Neural progenitor cell (in vitro differentiated cells): ENCODE data around the gene DEFB112. TPM values are rescaled to one million over a fixed set of nuclear protein-coding genes. Genes with fewer than 3 reads are reported as not detected.

Source experiments
- DNase-seq: peaks from one replicate; pipeline ENCODE4 v3.0.0-alpha.2; 2016; ENCODE audit warnings: low spot score
- H2AFZ ChIP-seq: fragments of 200-600 bp; sonication (generic); replicated peaks from 2 replicates; pipeline ENCODE4 v1.6.1; 2016; ENCODE audit warnings: antibody characterized with exemption
- H3F3A ChIP-seq: fragments of 200-600 bp; sonication (generic); 2 replicates; pipeline ENCODE4 v1.6.1; 2016; ENCODE audit warnings: antibody characterized with exemption, low read depth
- H3K27ac ChIP-seq: fragments of 200-600 bp; sonication (generic); 2 replicates; pipeline ENCODE4 v1.5.1; 2016; ENCODE audit warnings: mild to moderate bottlenecking
- H3K27me3 ChIP-seq: fragments of 200-600 bp; sonication (generic); 2 replicates; pipeline ENCODE4 v1.6.1; 2016; ENCODE audit warnings: mild to moderate bottlenecking, moderate library complexity
- H3K36me3 ChIP-seq: fragments of 200-600 bp; sonication (generic); 2 replicates; pipeline ENCODE4 v1.5.1; 2016
- H3K4me1 ChIP-seq: fragments of 200-600 bp; sonication (generic); 2 replicates; pipeline ENCODE4 v1.6.1; 2016; ENCODE audit warnings: mixed run types
- H3K4me2 ChIP-seq: fragments of 200-600 bp; sonication (generic); 2 replicates; pipeline ENCODE4 v1.6.1; 2016
- H3K4me3 ChIP-seq: fragments of 200-600 bp; sonication (generic); 2 replicates; pipeline ENCODE4 v1.5.1; 2016
- H3K79me2 ChIP-seq: fragments of 200-600 bp; sonication (generic); 2 replicates; pipeline ENCODE4 v1.6.1; 2016; ENCODE audit warnings: low read depth
- H3K9ac ChIP-seq: fragments of 200-600 bp; sonication (generic); 2 replicates; pipeline ENCODE4 v1.6.1; 2016
- H3K9me3 ChIP-seq: fragments of 200-600 bp; sonication (generic); 2 replicates; pipeline ENCODE4 v1.5.1; 2016; ENCODE audit warnings: low read depth
- H4K20me1 ChIP-seq: fragments of 200-600 bp; sonication (generic); 2 replicates; pipeline ENCODE4 v1.6.1; 2016; ENCODE audit warnings: low read depth
- H3K27ac Mint-ChIP-seq: 3 replicates; pipeline ENCODE4 v1.8.0; 2021; ENCODE audit warnings: mixed read lengths
- H3K27me3 Mint-ChIP-seq: 2 replicates; pipeline ENCODE4 v1.8.0; 2022; ENCODE audit warnings: low read depth, mild to moderate bottlenecking, inconsistent platforms, moderate library complexity, mixed read lengths; ENCODE audit not compliant: insufficient read depth
- H3K36me3 Mint-ChIP-seq: 3 replicates; pipeline ENCODE4 v1.8.0; 2021; ENCODE audit warnings: mixed read lengths
- H3K4me1 Mint-ChIP-seq: 3 replicates; pipeline ENCODE4 v1.8.0; 2021; ENCODE audit warnings: mixed read lengths
- H3K4me3 Mint-ChIP-seq: 3 replicates; pipeline ENCODE4 v1.8.0; 2021; ENCODE audit warnings: mild to moderate bottlenecking, moderate library complexity, mixed read lengths
- H3K9me3 Mint-ChIP-seq: 3 replicates; pipeline ENCODE4 v1.8.0; 2020; ENCODE audit warnings: mixed read lengths
- EZH2 ChIP-seq: fragments of 200-600 bp; sonication (generic); IDR thresholded peaks from 2 replicates; pipeline ENCODE4 v1.6.1; 2017; ENCODE audit warnings: antibody characterized with exemption, mild to moderate bottlenecking, moderate library complexity
- EZH2phosphoT487 ChIP-seq: fragments of 200-600 bp; sonication (generic); IDR thresholded peaks from 2 replicates; pipeline ENCODE4 v1.6.1; 2017; ENCODE audit warnings: antibody characterized with exemption
- total RNA-seq: library from RNA; depleted of rRNA; stranded (reverse); fragments of >200 nt; gene quantifications from 2 replicates; pipeline ENCODE4 v1.2.3, GENCODE V29; 2015; ENCODE audit warnings: low replicate concordance
- TF ChIP-seq, protein P1 (sequence below): fragments of 200-600 bp; sonication (generic); IDR thresholded peaks from 2 replicates; pipeline ENCODE4 v1.5.1; 2017; ENCODE audit warnings: antibody characterized with exemption, mild to moderate bottlenecking

DEFB112 gene
- total RNA-seq, 1 donor from 2014 or later: not detected

DNA sequence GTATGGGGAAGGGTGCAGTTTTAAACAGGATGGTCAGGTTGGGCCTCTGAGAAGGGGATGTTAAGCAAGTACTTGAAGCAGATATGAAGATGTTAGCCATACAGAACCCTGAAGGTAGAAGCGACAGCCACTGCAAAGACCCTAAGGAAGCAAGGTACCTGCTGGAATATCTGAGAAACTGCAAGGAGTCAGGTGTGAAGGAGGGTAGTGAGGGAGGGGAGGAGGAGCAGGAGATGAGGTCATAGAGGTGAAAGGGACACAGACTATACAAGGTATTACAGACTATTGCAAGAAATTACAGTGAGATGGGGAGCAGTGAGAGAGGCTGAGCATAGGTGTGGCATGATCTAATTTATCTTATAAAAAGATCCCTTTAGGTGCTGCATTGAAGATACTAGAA, 22.2 kb upstream of the DEFB112 start:
- H3K4me1 ChIP-seq: no peaks in the 10 kb centered on the region
- Mint-ChIP-seq H3K4me1 (no peaks in the 10 kb centered on the region), H3K9me3 (no peaks in the 10 kb centered on the region), H3K4me3 (no peak overlapping the region), H3K36me3 (no peaks in the 10 kb centered on the region), H3K27me3 (peaks cover 3% of the 10 kb centered on the region), H3K27ac (no peak overlapping the region)
- no peak overlapping the region for H3K4me3 ChIP-seq
- H3K9ac ChIP-seq: no peak overlapping the region
- H3K4me2 ChIP-seq: no peak overlapping the region
- no peak overlapping the region for H3K27ac ChIP-seq
- no peaks in the 10 kb centered on the region for H4K20me1 ChIP-seq
- no peaks in the 10 kb centered on the region for H3K9me3 ChIP-seq
- H3K79me2 ChIP-seq: no peaks in the 10 kb centered on the region
- H3K27me3 ChIP-seq: no peaks in the 10 kb centered on the region
- no peak for DNase-seq
- no peak overlapping the region for H2AFZ ChIP-seq
- no peaks in the 10 kb centered on the region for H3K36me3 ChIP-seq
- no peaks in the 10 kb centered on the region for H3F3A ChIP-seq
- TF ChIP-seq EZH2: no peak
- no peak for TF ChIP-seq EZH2phosphoT487
- TF ChIP-seq, protein P1, sequence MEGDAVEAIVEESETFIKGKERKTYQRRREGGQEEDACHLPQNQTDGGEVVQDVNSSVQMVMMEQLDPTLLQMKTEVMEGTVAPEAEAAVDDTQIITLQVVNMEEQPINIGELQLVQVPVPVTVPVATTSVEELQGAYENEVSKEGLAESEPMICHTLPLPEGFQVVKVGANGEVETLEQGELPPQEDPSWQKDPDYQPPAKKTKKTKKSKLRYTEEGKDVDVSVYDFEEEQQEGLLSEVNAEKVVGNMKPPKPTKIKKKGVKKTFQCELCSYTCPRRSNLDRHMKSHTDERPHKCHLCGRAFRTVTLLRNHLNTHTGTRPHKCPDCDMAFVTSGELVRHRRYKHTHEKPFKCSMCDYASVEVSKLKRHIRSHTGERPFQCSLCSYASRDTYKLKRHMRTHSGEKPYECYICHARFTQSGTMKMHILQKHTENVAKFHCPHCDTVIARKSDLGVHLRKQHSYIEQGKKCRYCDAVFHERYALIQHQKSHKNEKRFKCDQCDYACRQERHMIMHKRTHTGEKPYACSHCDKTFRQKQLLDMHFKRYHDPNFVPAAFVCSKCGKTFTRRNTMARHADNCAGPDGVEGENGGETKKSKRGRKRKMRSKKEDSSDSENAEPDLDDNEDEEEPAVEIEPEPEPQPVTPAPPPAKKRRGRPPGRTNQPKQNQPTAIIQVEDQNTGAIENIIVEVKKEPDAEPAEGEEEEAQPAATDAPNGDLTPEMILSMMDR: no peak

DNA sequence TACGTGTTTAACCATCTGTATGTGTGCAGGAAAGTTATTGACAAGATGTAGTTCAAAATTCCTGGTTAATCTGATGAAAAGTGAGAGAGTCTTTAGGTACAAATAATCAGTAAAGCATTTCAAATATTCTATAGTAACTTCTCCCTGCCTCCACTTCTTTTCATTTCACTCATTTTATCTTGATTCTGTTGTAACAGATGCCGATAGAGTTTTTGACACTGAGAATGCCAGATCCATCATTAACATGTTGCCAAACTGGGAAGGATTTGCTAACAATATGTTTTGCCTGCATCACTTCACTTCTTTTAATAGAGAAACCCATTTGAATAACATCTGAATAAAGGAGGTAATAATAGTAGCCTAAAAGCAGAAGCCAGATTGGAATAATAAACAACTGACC, 20.4 kb upstream of the DEFB112 start:
- no peak overlapping the region for H3K4me3 ChIP-seq
- Mint-ChIP-seq H3K36me3 (no peaks in the 10 kb centered on the region), H3K27ac (no peak overlapping the region), H3K27me3 (peaks cover 3% of the 10 kb centered on the region), H3K4me3 (no peak overlapping the region), H3K9me3 (no peaks in the 10 kb centered on the region), H3K4me1 (no peaks in the 10 kb centered on the region)
- no peaks in the 10 kb centered on the region for H3K79me2 ChIP-seq
- H3K27ac ChIP-seq: no peak overlapping the region
- H3K36me3 ChIP-seq: no peaks in the 10 kb centered on the region
- H3K9me3 ChIP-seq: no peaks in the 10 kb centered on the region
- no peaks in the 10 kb centered on the region for H4K20me1 ChIP-seq
- H2AFZ ChIP-seq: no peak overlapping the region
- H3K9ac ChIP-seq: no peak overlapping the region
- H3K27me3 ChIP-seq: no peaks in the 10 kb centered on the region
- no peak for DNase-seq
- H3K4me2 ChIP-seq: no peak overlapping the region
- no peaks in the 10 kb centered on the region for H3K4me1 ChIP-seq
- no peaks in the 10 kb centered on the region for H3F3A ChIP-seq
- TF ChIP-seq EZH2phosphoT487: no peak
- TF ChIP-seq, protein P1: no peak
- TF ChIP-seq EZH2: no peak

GRCh38 chr6:50062051-50062450, 12.3 kb upstream of the DEFB112 start:
- no peak for TF ChIP-seq EZH2
- TF ChIP-seq, protein P1: peak; percentile 79
- Histone ChIP-seq H3K9me3 (no peaks in the 10 kb centered on the region), H3K9ac (no peak overlapping the region), H3K4me1 (no peaks in the 10 kb centered on the region), H2AFZ (no peak overlapping the region), H3K4me2 (no peak overlapping the region), H3K27ac (no peak overlapping the region), H3F3A (no peaks in the 10 kb centered on the region), H3K27me3 (no peaks in the 10 kb centered on the region), H3K4me3 (no peak overlapping the region), H3K36me3 (no peaks in the 10 kb centered on the region), H3K79me2 (no peaks in the 10 kb centered on the region), H4K20me1 (no peaks in the 10 kb centered on the region)
- peak; percentile 47 for DNase-seq
- Mint-ChIP-seq H3K27me3 (no peaks in the 10 kb centered on the region), H3K4me3 (no peak overlapping the region), H3K27ac (no peak overlapping the region), H3K4me1 (no peaks in the 10 kb centered on the region), H3K36me3 (no peaks in the 10 kb centered on the region), H3K9me3 (no peaks in the 10 kb centered on the region)

- H3K27ac Mint-ChIP-seq: no peak overlapping the region
- H3K27ac ChIP-seq: no peak overlapping the region
- TF ChIP-seq EZH2phosphoT487 (no peak), EZH2 (no peak)
- TF ChIP-seq, protein P1: no peak
- H3K4me1 ChIP-seq: no peaks in the 10 kb centered on the region
- no peaks in the 10 kb centered on the region for H3K4me1 Mint-ChIP-seq
- no peaks in the 10 kb centered on the region for H3K27me3 ChIP-seq
- H3K9me3 Mint-ChIP-seq: no peaks in the 10 kb centered on the region
- H3K36me3 Mint-ChIP-seq: no peaks in the 10 kb centered on the region
- no peaks in the 10 kb centered on the region for H4K20me1 ChIP-seq
- no peaks in the 10 kb centered on the region for H3K79me2 ChIP-seq
- no peak for DNase-seq
- no peaks in the 10 kb centered on the region for H3F3A ChIP-seq
- H3K36me3 ChIP-seq: no peaks in the 10 kb centered on the region
- no peak overlapping the region for H3K4me3 ChIP-seq
- no peak overlapping the region for H3K4me2 ChIP-seq
- H2AFZ ChIP-seq: no peak overlapping the region
- H3K9me3 ChIP-seq: no peaks in the 10 kb centered on the region
- H3K27me3 Mint-ChIP-seq: no peaks in the 10 kb centered on the region
- H3K9ac ChIP-seq: no peak overlapping the region
- H3K4me3 Mint-ChIP-seq: no peak overlapping the region
Measured at GRCh38 chr6:50056242-50056641, 6.5 kb upstream of the DEFB112 start.
